ENCODE results near the gene PAK2.
"Not testable (repeated sequence)": the region's sequence is repeated elsewhere in the genome, so short reads cannot be mapped to it uniquely, and the experiment has no call there.

PAK2 gene

GRCh38 chr3:196790636-196791035 is 51.0 kb downstream of the PAK2 start:
- no peak for DNase-seq

GRCh38 chr3:196792771-196793170 is 53.1 kb downstream of the PAK2 start:
- no peak for DNase-seq

GRCh38 chr3:196793246-196793645 is 53.6 kb downstream of the PAK2 start:
- DNase-seq: no peak

- DNase-seq: no peak
Observed at GRCh38 chr3:196794467-196794866, 54.8 kb downstream of the PAK2 start.

- no peak for DNase-seq
Observed at GRCh38 chr3:196796317-196796716, 56.7 kb downstream of the PAK2 start.

- DNase-seq: no peak
Observed at GRCh38 chr3:196800742-196801434, 61.2 kb downstream of the PAK2 start.

GRCh38 chr3:196803891-196804468 is 64.3 kb downstream of the PAK2 start:
- DNase-seq: no peak

GRCh38 chr3:196804773-196805172 is 65.1 kb downstream of the PAK2 start:
- no peak for DNase-seq

- no peak for DNase-seq
Observed at GRCh38 chr3:196810963-196811581, 71.4 kb downstream of the PAK2 start.

- DNase-seq: no peak
Observed at GRCh38 chr3:196812853-196813252, 73.2 kb downstream of the PAK2 start.

- no peak for DNase-seq
Observed at GRCh38 chr3:196813903-196814302, 74.2 kb downstream of the PAK2 start.

GRCh38 chr3:196821806-196822355 is 82.2 kb downstream of the PAK2 start:
- no peak for DNase-seq

- DNase-seq: not testable (repeated sequence)
Observed at GRCh38 chr3:196829651-196830050, 90.0 kb downstream of the PAK2 start.

- no peak for DNase-seq
Observed at GRCh38 chr3:196835086-196835485, 95.4 kb downstream of the PAK2 start.

- DNase-seq: not testable (repeated sequence)
Observed at GRCh38 chr3:196836626-196837025, 97.0 kb downstream of the PAK2 start.

GRCh38 chr3:196837819-196838420 is 98.3 kb downstream of the PAK2 start:
- peak; percentile 70 for DNase-seq

GRCh38 chr3:196839351-196839750 is 99.7 kb downstream of the PAK2 start:
- DNase-seq: not testable (repeated sequence)

GRCh38 chr3:196842567-196843434 is 103.1 kb downstream of the PAK2 start:
- DNase-seq: no peak

- no peak for DNase-seq
Observed at GRCh38 chr3:196843435-196844110, 103.9 kb downstream of the PAK2 start.

- DNase-seq: not testable (repeated sequence)
Observed at GRCh38 chr3:196844235-196845219, 104.9 kb downstream of the PAK2 start.

- not testable (repeated sequence) for DNase-seq
Observed at GRCh38 chr3:196848375-196848774, 108.7 kb downstream of the PAK2 start.
